Stomach (tissue), 9 donors: ENCODE data around the gene PNRC2. TPM values are rescaled to one million over a fixed set of nuclear protein-coding genes. Genes with fewer than 3 reads are reported as not detected.

ENCODE experiments used
- DNase-seq, 2 donors: peaks; one replicate each; pipeline versions ENCODE4 v3.0.0 to v3.0.0-alpha.2; 2013 to 2019
- H3K27ac ChIP-seq, 5 donors: fragments of 200-600 bp in 4 of 5; sonication (generic) in 4 of 5; one replicate each; pipeline ENCODE4 v1.5.1; 2013 to 2019; ENCODE audit warnings: mild to moderate bottlenecking in 1 of 5, moderate library complexity in 1 of 5
- H3K27me3 ChIP-seq, 3 donors: fragments of 200-600 bp; sonication (generic); one replicate each; pipeline ENCODE4 v1.5.1; 2017 to 2019; ENCODE audit warnings: mixed run types in 1 of 3
- H3K36me3 ChIP-seq, 4 donors: fragments of 200-600 bp; sonication (generic); 1 replicate in 3 of 4; 2 replicates in 1 of 4; pipeline ENCODE4 v1.5.1; 2016 to 2019
- H3K4me1 ChIP-seq, 4 donors: fragments of 200-600 bp; sonication (generic); one replicate each; pipeline ENCODE4 v1.5.1; 2016 to 2019
- H3K4me3 ChIP-seq, 4 donors: fragments of 200-600 bp; sonication (generic) in 3 of 4; one replicate each; pipeline ENCODE4 v1.5.1; 2016 to 2019; ENCODE audit warnings: mild to moderate bottlenecking in 1 of 4
- H3K9me3 ChIP-seq, 4 donors: fragments of 200-600 bp; sonication (generic); one replicate each; pipeline ENCODE4 v1.5.1; 2016 to 2019
- CTCF ChIP-seq, 7 experiments: fragments of 450-650 bp in 4 of 7; fragments of 200-600 bp in 3 of 7; sonication (generic) in 3 of 7; IDR thresholded peaks; one replicate each; pipeline ENCODE4 v1.5.1; 2016 to 2019; ENCODE audit warnings: antibody characterized with exemption in 7 of 7, control low read depth in 2 of 7, mild to moderate bottlenecking in 1 of 7
- EP300 ChIP-seq: sonication (generic); formaldehyde crosslinking; IDR thresholded peaks from one replicate; pipeline ENCODE4 v1.6.1; 2017; ENCODE audit warnings: antibody characterized with exemption
- POLR2A ChIP-seq, 4 donors: fragments of 450-650 bp; IDR thresholded peaks; one replicate each; pipeline ENCODE4 v1.6.1; 2016; ENCODE audit warnings: antibody characterized with exemption in 4 of 4, control low read depth in 2 of 4, mild to moderate bottlenecking in 1 of 4, moderate library complexity in 1 of 4
- POLR2AphosphoS5 ChIP-seq, 3 donors: sonication (generic); formaldehyde crosslinking; IDR thresholded peaks; one replicate each; pipeline ENCODE4 v1.6.1; 2016; ENCODE audit warnings: antibody characterized with exemption in 3 of 3
- WGBS, 5 donors: extraction: QIAGEN DNeasy Blood & Tissue Kit in 3 of 5; methylation state at CpG; one replicate each; pipeline versions ENCODE4 v1.1.5 to v1.1.7; 2013 to 2018; 5-methylcytosine and 5-hydroxymethylcytosine counted together
- intact Hi-C: fragments of 100-400 bp; cut with DNase I; formaldehyde crosslinking; loops from one replicate; pipeline ENCODE4 v1.15.1; 2023; ENCODE audit warnings: low total_unique reads
- polyA plus RNA-seq, 3 donors: library from polyadenylated mRNA; stranded (reverse); fragments of 200-250 nt; gene quantifications; one replicate each; pipeline ENCODE4 v1.2.3, GENCODE V29; 2013
- total RNA-seq, 5 donors: library from RNA; depleted of rRNA; stranded (reverse); fragments of >200 nt; gene quantifications; one replicate each; pipeline versions ENCODE4 v1.1.0 to v1.2.3, GENCODE V29; 2014 to 2016
- donor health status: healthy with polysubstance abuse.
- donor health status: Bipolar disorder and iron deficiency.
- donor health status: healthy.

PNRC2 gene
- total and polyA plus RNA-seq, 8 donors: 38.5 to 181 (median 67.4) TPM

GRCh38 chr1:23916209-23917131 lies 43.2 kb upstream of the PNRC2 start:
- peak; percentile 80 to 92 for DNase-seq
- Histone ChIP-seq H3K27me3 (no peaks in the 10 kb centered on the region), H3K9me3 (no peaks in the 10 kb centered on the region), H3K4me1 (peaks cover 17 to 53% (median 27%) of the 10 kb centered on the region in 4 donors), H3K36me3 (no peaks in the 10 kb centered on the region), H3K4me3 (no peak overlapping the region), H3K27ac (peak overlapping the region in 3 of 5 donors; percentile 8 to 32 (median 23))
- TF ChIP-seq EP300 (no peak), POLR2A (IDR thresholded peaks at IDR 0.05) (no peak), POLR2AphosphoS5 (IDR thresholded peaks at IDR 0.05) (peak in 1 of 3 donors; percentile 39), CTCF (IDR thresholded peaks at IDR 0.05) (peak in 5 of 7 experiments; percentile 37 to 70 (median 47))
- intact Hi-C loops: no loop called here
- WGBS, 5 donors: 30 to 43% (median 41%) methylated on average over 12 of the region's 12 CpGs

- Histone ChIP-seq H3K4me1 (peaks cover 17 to 36% (median 27%) of the 10 kb centered on the region in 4 donors), H3K4me3 (no peak overlapping the region), H3K27ac (no peak overlapping the region), H3K9me3 (no peaks in the 10 kb centered on the region), H3K27me3 (no peaks in the 10 kb centered on the region), H3K36me3 (no peaks in the 10 kb centered on the region)
- TF ChIP-seq POLR2AphosphoS5 (IDR thresholded peaks at IDR 0.05) (no peak), EP300 (no peak), CTCF (IDR thresholded peaks at IDR 0.05) (no peak), POLR2A (IDR thresholded peaks at IDR 0.05) (no peak)
- intact Hi-C loops: no loop called here
- DNase-seq: no peak
- 88 to 93% (median 90%) methylated on average over 8 of the region's 8 CpGs for WGBS, 5 donors
Measured at GRCh38 chr1:23922321-23922943, 37.2 kb upstream of the PNRC2 start.

GRCh38 chr1:23923592-23924499 lies 35.8 kb upstream of the PNRC2 start:
- H3K4me3 ChIP-seq: no peak overlapping the region
- peak overlapping the region in 2 of 5 donors; percentile 25 to 27 for H3K27ac ChIP-seq
- 21 to 37% (median 29%) methylated on average over 8 of the region's 8 CpGs for WGBS, 5 donors
- intact Hi-C loops: no loop called here
- TF ChIP-seq POLR2AphosphoS5 (IDR thresholded peaks at IDR 0.05): no peak
- no peak for TF ChIP-seq EP300
- DNase-seq: peak in 1 of 2 donors; percentile 63
- peaks cover 17 to 36% (median 27%) of the 10 kb centered on the region in 4 donors for H3K4me1 ChIP-seq
- H3K36me3 ChIP-seq: no peaks in the 10 kb centered on the region
- no peaks in the 10 kb centered on the region for H3K27me3 ChIP-seq
- no peaks in the 10 kb centered on the region for H3K9me3 ChIP-seq

GRCh38 chr1:23924601-23925000 lies 35.0 kb upstream of the PNRC2 start:
- intact Hi-C loops: no loop called here
- WGBS, 5 donors: 91 to 97% (median 96%) methylated on average over 11 of the region's 11 CpGs

More at GRCh38 chr1:23924601-23925000, 35.0 kb upstream of the PNRC2 start:
- H3K36me3 ChIP-seq: no peaks in the 10 kb centered on the region
- no peaks in the 10 kb centered on the region for H3K27me3 ChIP-seq
- H3K4me1 ChIP-seq: peaks cover 13 to 29% (median 21%) of the 10 kb centered on the region in 4 donors
- DNase-seq: no peak
- H3K9me3 ChIP-seq: no peaks in the 10 kb centered on the region
- H3K27ac ChIP-seq: no peak overlapping the region
- H3K4me3 ChIP-seq: no peak overlapping the region
- TF ChIP-seq POLR2A (IDR thresholded peaks at IDR 0.05): no peak
- no peak for TF ChIP-seq EP300
- no peak for TF ChIP-seq CTCF (IDR thresholded peaks at IDR 0.05)
- TF ChIP-seq POLR2AphosphoS5 (IDR thresholded peaks at IDR 0.05): no peak
